ENCODE results near the gene GOLGA6L24. TPM values are rescaled to one million over a fixed set of nuclear protein-coding genes. Genes with fewer than 3 reads are reported as not detected.
"Not testable (repeated sequence)": the region's sequence is repeated elsewhere in the genome, so short reads cannot be mapped to it uniquely, and the experiment has no call there.

GOLGA6L24 gene
- not detected in 2 replicates for total RNA-seq (2014; rRNA removed)
- Bru-seq, nascent RNA: not detected
- not detected for BruChase-seq, experiment 1, labeled RNA remaining after a 6-hour chase
- not detected for BruChase-seq, experiment 2, labeled RNA remaining after a 2-hour chase
- long read RNA-seq: 0 reads

- ATAC-seq; H3K4me2 ChIP-seq (ENCODE audit: low read length); H3K4me3 ChIP-seq (ENCODE audit: low read length); H3K27me3 ChIP-seq (ENCODE audit: low read length); DNase-seq; H3F3A ChIP-seq (ENCODE audit: low read length, unreplicated experiment); H3K36me3 ChIP-seq (ENCODE audit: low read depth, low read length); CTCF ChIA-PET; H2AFZ ChIP-seq (ENCODE audit: low read length); BruUV-seq (replicated peaks); H3K9ac ChIP-seq (ENCODE audit: low read length); H3K27ac ChIP-seq (ENCODE audit: low read length); intact Hi-C loops (cut with micrococcal nuclease); H3K9me3 ChIP-seq (ENCODE audit: low read length); H3K79me2 ChIP-seq (ENCODE audit: low read length); POLR2A ChIA-PET (ENCODE audit: unreplicated experiment); H4K20me1 ChIP-seq (ENCODE audit: low read length); H3K9me2 ChIP-seq (replicated peaks; ENCODE audit: low read length); H3K4me1 ChIP-seq (ENCODE audit: insufficient read depth, low read length): not testable (repeated sequence)
These were observed at the start of gene GOLGA6L24 for GRCh38 chr15:28357984-28358383. Gene GOLGA6L24 (minus strand): TSS chr15:28358084. CDS start chr15:28358023, 61 bp downstream.

- H4K20me1 ChIP-seq (ENCODE audit: low read length); H3K36me3 ChIP-seq (ENCODE audit: low read depth, low read length); H3K27ac ChIP-seq (ENCODE audit: low read length); BruUV-seq (replicated peaks); POLR2A ChIA-PET (ENCODE audit: unreplicated experiment); H3K4me1 ChIP-seq (ENCODE audit: insufficient read depth, low read length); H3K79me2 ChIP-seq (ENCODE audit: low read length); DNase-seq; intact Hi-C loops (cut with micrococcal nuclease); H3K9me2 ChIP-seq (replicated peaks; ENCODE audit: low read length); H3K4me2 ChIP-seq (ENCODE audit: low read length); H3F3A ChIP-seq (ENCODE audit: low read length, unreplicated experiment); ATAC-seq; H3K9me3 ChIP-seq (ENCODE audit: low read length); H3K9ac ChIP-seq (ENCODE audit: low read length); H3K4me3 ChIP-seq (ENCODE audit: low read length); H2AFZ ChIP-seq (ENCODE audit: low read length); H3K27me3 ChIP-seq (ENCODE audit: low read length); CTCF ChIA-PET: not testable (repeated sequence)
These were observed 45.0 kb upstream of the GOLGA6L24 start for GRCh38 chr15:28402774-28403435.

- H3K4me1 ChIP-seq (ENCODE audit: insufficient read depth, low read length); BruUV-seq (replicated peaks); H3K79me2 ChIP-seq (ENCODE audit: low read length); H3K9ac ChIP-seq (ENCODE audit: low read length); H3K27ac ChIP-seq (ENCODE audit: low read length); H3K9me3 ChIP-seq (ENCODE audit: low read length); H3F3A ChIP-seq (ENCODE audit: low read length, unreplicated experiment); H3K36me3 ChIP-seq (ENCODE audit: low read depth, low read length); H3K4me3 ChIP-seq (ENCODE audit: low read length); H4K20me1 ChIP-seq (ENCODE audit: low read length); ATAC-seq; POLR2A ChIA-PET (ENCODE audit: unreplicated experiment); CTCF ChIA-PET; H3K27me3 ChIP-seq (ENCODE audit: low read length); H2AFZ ChIP-seq (ENCODE audit: low read length); H3K9me2 ChIP-seq (replicated peaks; ENCODE audit: low read length); H3K4me2 ChIP-seq (ENCODE audit: low read length); intact Hi-C loops (cut with micrococcal nuclease); DNase-seq: not testable (repeated sequence)
These were observed 38.1 kb upstream of the GOLGA6L24 start for GRCh38 chr15:28396022-28396421.

- H3K27ac ChIP-seq (ENCODE audit: low read length); H3K9me2 ChIP-seq (replicated peaks; ENCODE audit: low read length); H3K79me2 ChIP-seq (ENCODE audit: low read length); H3K4me2 ChIP-seq (ENCODE audit: low read length); H3K36me3 ChIP-seq (ENCODE audit: low read depth, low read length); DNase-seq; H3K9me3 ChIP-seq (ENCODE audit: low read length); H3F3A ChIP-seq (ENCODE audit: low read length, unreplicated experiment); H3K9ac ChIP-seq (ENCODE audit: low read length); BruUV-seq (replicated peaks); H3K4me1 ChIP-seq (ENCODE audit: insufficient read depth, low read length); H3K4me3 ChIP-seq (ENCODE audit: low read length); POLR2A ChIA-PET (ENCODE audit: unreplicated experiment); ATAC-seq; intact Hi-C loops (cut with micrococcal nuclease); H3K27me3 ChIP-seq (ENCODE audit: low read length); H4K20me1 ChIP-seq (ENCODE audit: low read length); CTCF ChIA-PET; H2AFZ ChIP-seq (ENCODE audit: low read length): not testable (repeated sequence)
These were observed 22.2 kb upstream of the GOLGA6L24 start for GRCh38 chr15:28380053-28380452.

GRCh38 chr15:28378364-28378763 lies 20.5 kb upstream of the GOLGA6L24 start, which contains the start of gene GOLGA8F:
Gene GOLGA8F (plus strand): TSS chr15:28378664. CDS start chr15:28378762, 98 bp downstream.
- H3K9me3 ChIP-seq (ENCODE audit: low read length); H3F3A ChIP-seq (ENCODE audit: low read length, unreplicated experiment); H4K20me1 ChIP-seq (ENCODE audit: low read length); H3K27ac ChIP-seq (ENCODE audit: low read length); H2AFZ ChIP-seq (ENCODE audit: low read length); H3K9me2 ChIP-seq (replicated peaks; ENCODE audit: low read length); H3K4me2 ChIP-seq (ENCODE audit: low read length); DNase-seq; intact Hi-C loops (cut with micrococcal nuclease); H3K9ac ChIP-seq (ENCODE audit: low read length); CTCF ChIA-PET; ATAC-seq; H3K79me2 ChIP-seq (ENCODE audit: low read length); BruUV-seq (replicated peaks); H3K36me3 ChIP-seq (ENCODE audit: low read depth, low read length); H3K4me3 ChIP-seq (ENCODE audit: low read length); POLR2A ChIA-PET (ENCODE audit: unreplicated experiment); H3K4me1 ChIP-seq (ENCODE audit: insufficient read depth, low read length); H3K27me3 ChIP-seq (ENCODE audit: low read length): not testable (repeated sequence)

GRCh38 chr15:28365502-28365901 lies 7.6 kb upstream of the GOLGA6L24 start:
- H3K9ac ChIP-seq (ENCODE audit: low read length); CTCF ChIA-PET; intact Hi-C loops (cut with micrococcal nuclease); H3K27me3 ChIP-seq (ENCODE audit: low read length); H3K4me2 ChIP-seq (ENCODE audit: low read length); H3F3A ChIP-seq (ENCODE audit: low read length, unreplicated experiment); POLR2A ChIA-PET (ENCODE audit: unreplicated experiment); H3K4me1 ChIP-seq (ENCODE audit: insufficient read depth, low read length); H3K36me3 ChIP-seq (ENCODE audit: low read depth, low read length); H2AFZ ChIP-seq (ENCODE audit: low read length); BruUV-seq (replicated peaks); H3K27ac ChIP-seq (ENCODE audit: low read length); DNase-seq; H3K9me2 ChIP-seq (replicated peaks; ENCODE audit: low read length); H3K9me3 ChIP-seq (ENCODE audit: low read length); ATAC-seq; H3K79me2 ChIP-seq (ENCODE audit: low read length); H4K20me1 ChIP-seq (ENCODE audit: low read length); H3K4me3 ChIP-seq (ENCODE audit: low read length): not testable (repeated sequence)
